HepG2 (cell line): ENCODE measurements around the gene HNRNPC. TPM values are rescaled to one million over a fixed set of nuclear protein-coding genes. Genes with fewer than 3 reads are reported as not detected.

Source experiments
- AKNA ChIP-seq: sonication (generic); formaldehyde crosslinking; IDR thresholded peaks from 2 replicates; pipeline ENCODE4 v1.4.0; 2020; ENCODE audit warnings: missing genetic modification reagents, borderline replicate concordance
- CEBPG ChIP-seq: IDR thresholded peaks from 2 replicates; pipeline ENCODE4 v1.6.1; 2016
- EEA1 ChIP-seq: sonication (generic); formaldehyde crosslinking; IDR thresholded peaks from 2 replicates; pipeline ENCODE4 v1.5.1; 2020; ENCODE audit warnings: mild to moderate bottlenecking, missing genetic modification reagents, borderline replicate concordance
- FOXO1 ChIP-seq: sonication (generic); formaldehyde crosslinking; IDR thresholded peaks from 2 replicates; pipeline ENCODE4 v1.4.0; 2020; ENCODE audit warnings: missing genetic modification reagents
- KMT2B ChIP-seq: IDR thresholded peaks from 2 replicates; pipeline ENCODE4 v1.6.1; 2016; ENCODE audit warnings: missing genetic modification reagents, missing compliant biosample characterization
- NR3C1 ChIP-seq: sonication (generic); formaldehyde crosslinking; IDR thresholded peaks from 2 replicates; pipeline ENCODE4 v1.4.0; 2020; ENCODE audit warnings: missing genetic modification reagents
- PBX3 ChIP-seq: sonication (generic); formaldehyde crosslinking; IDR thresholded peaks from 2 replicates; pipeline ENCODE4 v1.8.1; 2023; ENCODE audit warnings: missing genetic modification reagents, inconsistent platforms, borderline replicate concordance
- PCBP1 ChIP-seq: fragments of 200-400 bp; formaldehyde crosslinking; IDR thresholded peaks from 2 replicates; pipeline ENCODE4 v1.6.1; 2017; ENCODE audit warnings: mild to moderate bottlenecking, low read depth, low read length, borderline replicate concordance
- PHB2 ChIP-seq: fragments of 450-650 bp; IDR thresholded peaks from 2 replicates; pipeline ENCODE4 v1.6.1; 2018; ENCODE audit not compliant: partially characterized antibody
- RBAK ChIP-seq: sonication (generic); formaldehyde crosslinking; IDR thresholded peaks from 2 replicates; pipeline ENCODE4 v1.5.1; 2020; ENCODE audit warnings: mild to moderate bottlenecking, missing genetic modification reagents
- SMAD1 ChIP-seq: sonication (generic); formaldehyde crosslinking; IDR thresholded peaks from 2 replicates; pipeline ENCODE4 v1.4.0; 2020; ENCODE audit warnings: missing genetic modification reagents, low read depth, mild to moderate bottlenecking, borderline replicate concordance
- SMAD9 ChIP-seq: sonication (generic); formaldehyde crosslinking; IDR thresholded peaks from 2 replicates; pipeline ENCODE4 v1.5.1; 2020; ENCODE audit warnings: mild to moderate bottlenecking, missing genetic modification reagents
- TEAD2 ChIP-seq: sonication (generic); formaldehyde crosslinking; IDR thresholded peaks from 2 replicates; pipeline ENCODE4 v1.9.0; 2021; ENCODE audit warnings: missing genetic modification reagents
- TFAP4 ChIP-seq: sonication (generic); IDR thresholded peaks from 2 replicates; pipeline ENCODE4 v1.6.1; 2016; ENCODE audit warnings: low read depth, borderline replicate concordance
- ZNF331 ChIP-seq: sonication (generic); formaldehyde crosslinking; IDR thresholded peaks from 2 replicates; pipeline ENCODE4 v1.4.0; 2020; ENCODE audit warnings: missing genetic modification reagents
- ZNF564 ChIP-seq: sonication (generic); formaldehyde crosslinking; IDR thresholded peaks from 2 replicates; pipeline ENCODE4 v1.8.1; 2023; ENCODE audit warnings: mild to moderate bottlenecking, missing genetic modification reagents
- polyA plus RNA-seq, 8 experiments: library from polyadenylated mRNA; depleted of rRNA in 3 of 8; stranded (reverse) in 7 of 8; unstranded in 1 of 8; fragments of >200 nt; fragmentation: Illumina TruSeq in 4 of 8; extraction: Trizol in 4 of 8; gene quantifications; 2 replicates each; pipeline versions ENCODE4 v1.2.1 to v1.2.3, GENCODE V29; 2011 to 2016; ENCODE audit warnings: low read depth in 4 of 8, missing spikeins in 1 of 8, mixed read lengths in 1 of 8; ENCODE audit not compliant: insufficient read depth in 1 of 8
- total RNA-seq, 5 experiments: library from RNA; depleted of rRNA; stranded (reverse); fragments of >200 nt; fragmentation: Illumina TruSeq; extraction: Trizol; gene quantifications; 2 replicates each; pipeline ENCODE4 v1.2.3, GENCODE V29; 2016; ENCODE audit warnings: low read depth in 1 of 5
- TF ChIP-seq, protein P1 (sequence below): sonication (generic); formaldehyde crosslinking; IDR thresholded peaks from 2 replicates; pipeline ENCODE4 v1.8.1; 2023; ENCODE audit warnings: mild to moderate bottlenecking, inconsistent platforms, moderate library complexity, missing genetic modification reagents, borderline replicate concordance
- TF ChIP-seq, protein P2 (sequence below): sonication (generic); formaldehyde crosslinking; IDR thresholded peaks from 2 replicates; pipeline ENCODE4 v1.8.1; 2023; ENCODE audit warnings: mild to moderate bottlenecking, missing genetic modification reagents
- TF ChIP-seq, protein P3 (sequence below): sonication (generic); formaldehyde crosslinking; IDR thresholded peaks from 2 replicates; pipeline ENCODE4 v1.8.1; 2022; ENCODE audit warnings: low read depth, mild to moderate bottlenecking, missing genetic modification reagents

Gene HNRNPC
- total and polyA plus RNA-seq, 2 of the 13 experiments (the other 11 are each of a cell fraction or from before 2014, with no cell fraction given) = 628 to 1,099 TPM

- peak; percentile 67 for TF ChIP-seq FOXO1 (CRISPR knock-in tag)
- no peak for TF ChIP-seq ZNF564 (CRISPR knock-in tag)
- TF ChIP-seq CEBPG = peak; percentile 89
- no peak for TF ChIP-seq PBX3 (CRISPR knock-in tag)
- TF ChIP-seq TFAP4 = no peak
- TF ChIP-seq, protein P1, sequence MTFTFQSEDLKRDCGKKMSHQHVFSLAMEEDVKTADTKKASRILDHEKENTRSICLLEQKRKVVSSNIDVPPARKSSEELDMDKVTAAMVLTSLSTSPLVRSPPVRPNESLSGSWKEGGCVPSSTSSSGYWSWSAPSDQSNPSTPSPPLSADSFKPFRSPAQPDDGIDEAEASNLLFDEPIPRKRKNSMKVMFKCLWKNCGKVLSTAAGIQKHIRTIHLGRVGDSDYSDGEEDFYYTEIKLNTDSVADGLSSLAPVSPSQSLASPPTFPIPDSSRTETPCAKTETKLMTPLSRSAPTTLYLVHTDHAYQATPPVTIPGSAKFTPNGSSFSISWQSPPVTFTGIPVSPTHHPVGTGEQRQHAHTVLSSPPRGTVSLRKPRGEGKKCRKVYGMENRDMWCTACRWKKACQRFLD (CRISPR knock-in tag) = no peak
- TF ChIP-seq KMT2B (CRISPR knock-in tag) = no peak
- TF ChIP-seq AKNA (CRISPR knock-in tag) = no peak
- TF ChIP-seq ZNF331 (CRISPR knock-in tag) = 0 out of 2 replicates have a peak, but pooled peaks have one; percentile 53
- peak; percentile 16; the same call in 1 of the 2 replicates for TF ChIP-seq RBAK
- TF ChIP-seq EEA1 (CRISPR knock-in tag) = no peak
- 0 out of 2 replicates have a peak, but pooled peaks have one; percentile 61 for TF ChIP-seq SMAD9
- no peak for TF ChIP-seq TEAD2
- TF ChIP-seq SMAD1 (CRISPR knock-in tag) = no peak
- TF ChIP-seq, protein P2, sequence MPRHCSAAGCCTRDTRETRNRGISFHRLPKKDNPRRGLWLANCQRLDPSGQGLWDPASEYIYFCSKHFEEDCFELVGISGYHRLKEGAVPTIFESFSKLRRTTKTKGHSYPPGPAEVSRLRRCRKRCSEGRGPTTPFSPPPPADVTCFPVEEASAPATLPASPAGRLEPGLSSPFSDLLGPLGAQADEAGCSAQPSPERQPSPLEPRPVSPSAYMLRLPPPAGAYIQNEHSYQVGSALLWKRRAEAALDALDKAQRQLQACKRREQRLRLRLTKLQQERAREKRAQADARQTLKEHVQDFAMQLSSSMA (CRISPR knock-in tag) = no peak
- TF ChIP-seq, protein P3, sequence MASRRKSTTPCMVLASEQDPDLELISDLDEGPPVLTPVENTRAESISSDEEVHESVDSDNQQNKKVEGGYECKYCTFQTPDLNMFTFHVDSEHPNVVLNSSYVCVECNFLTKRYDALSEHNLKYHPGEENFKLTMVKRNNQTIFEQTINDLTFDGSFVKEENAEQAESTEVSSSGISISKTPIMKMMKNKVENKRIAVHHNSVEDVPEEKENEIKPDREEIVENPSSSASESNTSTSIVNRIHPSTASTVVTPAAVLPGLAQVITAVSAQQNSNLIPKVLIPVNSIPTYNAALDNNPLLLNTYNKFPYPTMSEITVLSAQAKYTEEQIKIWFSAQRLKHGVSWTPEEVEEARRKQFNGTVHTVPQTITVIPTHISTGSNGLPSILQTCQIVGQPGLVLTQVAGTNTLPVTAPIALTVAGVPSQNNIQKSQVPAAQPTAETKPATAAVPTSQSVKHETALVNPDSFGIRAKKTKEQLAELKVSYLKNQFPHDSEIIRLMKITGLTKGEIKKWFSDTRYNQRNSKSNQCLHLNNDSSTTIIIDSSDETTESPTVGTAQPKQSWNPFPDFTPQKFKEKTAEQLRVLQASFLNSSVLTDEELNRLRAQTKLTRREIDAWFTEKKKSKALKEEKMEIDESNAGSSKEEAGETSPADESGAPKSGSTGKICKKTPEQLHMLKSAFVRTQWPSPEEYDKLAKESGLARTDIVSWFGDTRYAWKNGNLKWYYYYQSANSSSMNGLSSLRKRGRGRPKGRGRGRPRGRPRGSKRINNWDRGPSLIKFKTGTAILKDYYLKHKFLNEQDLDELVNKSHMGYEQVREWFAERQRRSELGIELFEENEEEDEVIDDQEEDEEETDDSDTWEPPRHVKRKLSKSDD (CRISPR knock-in tag) = no peak
- TF ChIP-seq PHB2 = no peak
- TF ChIP-seq NR3C1 (CRISPR knock-in tag) = no peak
- no peak for TF ChIP-seq PCBP1
These were observed 29.1 kb upstream of the HNRNPC start (continued) for GRCh38 chr14:21298358-21298757.
